GM18520 (cell line): ENCODE data around the gene DOCK3.
"Not testable (repeated sequence)": the region's sequence is repeated elsewhere in the genome, so short reads cannot be mapped to it uniquely, and the experiment has no call there.

Source experiments
- ATAC-seq: cut with Tn5 transposase; IDR thresholded peaks from one replicate; pipeline ENCODE4 v1.9.1; 2021; ENCODE audit not compliant: unreplicated experiment

The DOCK3 gene

GRCh38 chr3:51075221-51075775 lies 400.6 kb downstream of the DOCK3 start:
- ATAC-seq: no peak

GRCh38 chr3:51082363-51082762 lies 407.6 kb downstream of the DOCK3 start:
- ATAC-seq: no peak

- no peak for ATAC-seq
Observed at GRCh38 chr3:51083490-51083889, 408.8 kb downstream of the DOCK3 start.

- not testable (repeated sequence) for ATAC-seq
Observed at GRCh38 chr3:51092141-51092540, 417.4 kb downstream of the DOCK3 start.

GRCh38 chr3:51094838-51095237 lies 420.1 kb downstream of the DOCK3 start:
- ATAC-seq: not testable (repeated sequence)

GRCh38 chr3:51099794-51100535 lies 425.2 kb downstream of the DOCK3 start:
- no peak for ATAC-seq

GRCh38 chr3:51100536-51100851 lies 425.8 kb downstream of the DOCK3 start:
- ATAC-seq: no peak

- ATAC-seq: no peak
Observed at GRCh38 chr3:51102396-51102795, 427.7 kb downstream of the DOCK3 start.

GRCh38 chr3:51106242-51106876 lies 431.6 kb downstream of the DOCK3 start:
- ATAC-seq: no peak

GRCh38 chr3:51110586-51110985 lies 435.9 kb downstream of the DOCK3 start:
- no peak for ATAC-seq

- ATAC-seq: no peak
Observed at GRCh38 chr3:51122944-51123343, 448.2 kb downstream of the DOCK3 start.

- no peak for ATAC-seq
Observed at GRCh38 chr3:51123531-51123930, 448.8 kb downstream of the DOCK3 start.

- not testable (repeated sequence) for ATAC-seq
Observed at GRCh38 chr3:51131607-51132006, 456.9 kb downstream of the DOCK3 start.

GRCh38 chr3:51137715-51138114 lies 463.0 kb downstream of the DOCK3 start:
- no peak for ATAC-seq

- ATAC-seq: no peak
Observed at GRCh38 chr3:51139616-51140015, 464.9 kb downstream of the DOCK3 start.

GRCh38 chr3:51141573-51141972 lies 466.8 kb downstream of the DOCK3 start:
- ATAC-seq: no peak

- ATAC-seq: no peak
Observed at GRCh38 chr3:51145811-51146585, 471.3 kb downstream of the DOCK3 start.

- ATAC-seq: no peak
Observed at GRCh38 chr3:51146781-51147180, 472.1 kb downstream of the DOCK3 start.

GRCh38 chr3:51156147-51156546 lies 481.4 kb downstream of the DOCK3 start:
- no peak for ATAC-seq

- ATAC-seq: no peak
Observed at GRCh38 chr3:51163051-51163450, 488.3 kb downstream of the DOCK3 start.

- no peak for ATAC-seq
Observed at GRCh38 chr3:51173518-51174271, 499.0 kb downstream of the DOCK3 start.
